SK-N-SH treated with all-trans-retinoic acid at 6 μM for 48 hours (cell line): ENCODE data around the gene BLVRB.
A peak's percentile ranks its signal among the peaks of the same experiment; 100 is the strongest.
"Not testable (repeated sequence)": the region's sequence is repeated elsewhere in the genome, so short reads cannot be mapped to it uniquely, and the experiment has no call there.

Experiments used
- ATAC-seq: fragments of 200-7000 bp; cut with Tn5 transposase; 3 replicates; pipeline ENCODE4 v1.9.1; 2020; ENCODE audit warnings: mild to moderate bottlenecking, moderate library complexity
- ARNTL ChIP-seq: fragments of 450-650 bp; formaldehyde crosslinking; IDR thresholded peaks from 2 replicates; pipeline ENCODE4 v1.5.0; 2020; ENCODE audit warnings: low read depth, mild to moderate bottlenecking, moderate library complexity, borderline replicate concordance
- BACH2 ChIP-seq: fragments of 250-450 bp; sonication (Bioruptor Pico); IDR thresholded peaks from 2 replicates; pipeline ENCODE4 v1.9.0; 2021; ENCODE audit warnings: mild to moderate bottlenecking, borderline replicate concordance
- CREB5 ChIP-seq: fragments of 250-450 bp; sonication (Bioruptor Pico); IDR thresholded peaks from 2 replicates; pipeline ENCODE4 v1.5.1; 2020; ENCODE audit warnings: low read depth, mild to moderate bottlenecking, moderate library complexity
- ESRRG ChIP-seq: fragments of 250-450 bp; sonication (Bioruptor Pico); IDR thresholded peaks from 2 replicates; pipeline ENCODE4 v1.6.1; 2021; ENCODE audit warnings: mild to moderate bottlenecking
- GLIS3 ChIP-seq: fragments of 250-450 bp; sonication (Bioruptor Pico); IDR thresholded peaks from 2 replicates; pipeline ENCODE4 v1.5.0; 2020; ENCODE audit warnings: mild to moderate bottlenecking, moderate library complexity
- OSR1 ChIP-seq: fragments of 250-450 bp; sonication (Bioruptor Pico); IDR thresholded peaks from 2 replicates; pipeline ENCODE4 v1.8.0; 2022; ENCODE audit warnings: moderate library complexity, mild to moderate bottlenecking, inconsistent platforms
- PATZ1 ChIP-seq: fragments of 250-450 bp; sonication (Bioruptor Pico); IDR thresholded peaks from 2 replicates; pipeline ENCODE4 v1.8.0; 2020; ENCODE audit warnings: mild to moderate bottlenecking, moderate library complexity, borderline replicate concordance
- POU6F1 ChIP-seq: fragments of 250-450 bp; sonication (Bioruptor Pico); IDR thresholded peaks from 2 replicates; pipeline ENCODE4 v1.8.0; 2021; ENCODE audit warnings: low read depth, mild to moderate bottlenecking, moderate library complexity, borderline replicate concordance
- PPARA ChIP-seq: fragments of 250-450 bp; sonication (Bioruptor Pico); IDR thresholded peaks from 2 replicates; pipeline ENCODE4 v1.5.0; 2020; ENCODE audit warnings: mild to moderate bottlenecking, borderline replicate concordance
- RARB ChIP-seq: fragments of 250-450 bp; sonication (Bioruptor Pico); IDR thresholded peaks from 2 replicates; pipeline ENCODE4 v1.8.0; 2021; ENCODE audit warnings: mild to moderate bottlenecking, moderate library complexity
- SNAI2 ChIP-seq: fragments of 250-450 bp; sonication (Bioruptor Pico); IDR thresholded peaks from 2 replicates; pipeline ENCODE4 v1.5.0; 2020; ENCODE audit warnings: mild to moderate bottlenecking, moderate library complexity
- TCF4 ChIP-seq: fragments of 250-450 bp; sonication (Bioruptor Pico); IDR thresholded peaks from 2 replicates; pipeline ENCODE4 v1.8.0; 2021; ENCODE audit warnings: mild to moderate bottlenecking, moderate library complexity, borderline replicate concordance
- TSHZ2 ChIP-seq: fragments of 250-450 bp; sonication (Bioruptor Pico); IDR thresholded peaks from 2 replicates; pipeline ENCODE4 v1.5.0; 2020; ENCODE audit warnings: mild to moderate bottlenecking, moderate library complexity
- ZFP3 ChIP-seq: fragments of 250-450 bp; sonication (Bioruptor Pico); IDR thresholded peaks from 2 replicates; pipeline ENCODE4 v1.5.0; 2020; ENCODE audit warnings: mild to moderate bottlenecking, moderate library complexity
- ZFP30 ChIP-seq: fragments of 450-650 bp; formaldehyde crosslinking; IDR thresholded peaks from 2 replicates; pipeline ENCODE4 v1.5.0; 2022; ENCODE audit warnings: mild to moderate bottlenecking, moderate library complexity
- ZNF565 ChIP-seq: fragments of 450-650 bp; formaldehyde crosslinking; conservative IDR thresholded peaks from 2 replicates; pipeline ENCODE4 v1.5.0; 2020; ENCODE audit warnings: low read depth, mild to moderate bottlenecking, moderate library complexity
- ZNF70 ChIP-seq: fragments of 450-650 bp; formaldehyde crosslinking; IDR thresholded peaks from 2 replicates; pipeline ENCODE4 v1.5.0; 2020; ENCODE audit warnings: mild to moderate bottlenecking, moderate library complexity
- ZNF8 ChIP-seq: fragments of 450-650 bp; formaldehyde crosslinking; IDR thresholded peaks from 2 replicates; pipeline ENCODE4 v1.5.0; 2020; ENCODE audit warnings: mild to moderate bottlenecking, moderate library complexity

Gene BLVRB

GRCh38 chr19:40465025-40465556 is 454 bp downstream of the BLVRB start:
- TF ChIP-seq ZNF8, result no peak
- no peak for TF ChIP-seq ARNTL
- TF ChIP-seq POU6F1 (CRISPR knock-in tag), result no peak
- TF ChIP-seq RARB (CRISPR knock-in tag), result no peak
- TF ChIP-seq TCF4, result no peak
- TF ChIP-seq CREB5 (CRISPR knock-in tag), result no peak
- no peak for TF ChIP-seq ZFP3 (CRISPR knock-in tag)
- TF ChIP-seq ZFP30, result no peak
- TF ChIP-seq GLIS3, result no peak
- peak; percentile 10 for ATAC-seq

GRCh38 chr19:40464059-40465024 is 1.2 kb downstream of the BLVRB start:
- TF ChIP-seq PATZ1, result no peak
- no peak for TF ChIP-seq OSR1 (CRISPR knock-in tag)
- no peak for TF ChIP-seq ZFP30
- no peak for TF ChIP-seq ZFP3 (CRISPR knock-in tag)
- peak; percentile 60 for ATAC-seq

GRCh38 chr19:40463587-40464037 is 1.9 kb downstream of the BLVRB start:
- not testable (repeated sequence) for ATAC-seq

GRCh38 chr19:40461669-40462221 is 3.8 kb downstream of the BLVRB start:
- ATAC-seq, result no peak
- TF ChIP-seq SNAI2 (CRISPR knock-in tag) (no peak), RARB (CRISPR knock-in tag) (no peak), ZFP3 (CRISPR knock-in tag) (no peak), ESRRG (no peak), TSHZ2 (CRISPR knock-in tag) (no peak), CREB5 (CRISPR knock-in tag) (no peak), OSR1 (CRISPR knock-in tag) (no peak), ZNF70 (CRISPR knock-in tag) (no peak), ZNF8 (no peak)
- TF ChIP-seq, all 23 proteins: peak for 0

GRCh38 chr19:40460185-40460584 is 5.4 kb downstream of the BLVRB start:
- no peak for ATAC-seq
- TF ChIP-seq SNAI2 (CRISPR knock-in tag) (no peak), PPARA (CRISPR knock-in tag) (no peak), TSHZ2 (CRISPR knock-in tag) (no peak), ZNF565 (CRISPR knock-in tag) (no peak), ZNF8 (no peak), BACH2 (CRISPR knock-in tag) (no peak), GLIS3 (no peak), PATZ1 (no peak), ZFP30 (no peak)
